8988T (cell line): ENCODE results near the gene KCNK18.
A peak's percentile ranks its signal among the peaks of the same experiment; 100 is the strongest.

Source experiments
- DNase-seq: peaks from one replicate; pipeline ENCODE4 v3.0.0; 2011

The KCNK18 gene

DNA sequence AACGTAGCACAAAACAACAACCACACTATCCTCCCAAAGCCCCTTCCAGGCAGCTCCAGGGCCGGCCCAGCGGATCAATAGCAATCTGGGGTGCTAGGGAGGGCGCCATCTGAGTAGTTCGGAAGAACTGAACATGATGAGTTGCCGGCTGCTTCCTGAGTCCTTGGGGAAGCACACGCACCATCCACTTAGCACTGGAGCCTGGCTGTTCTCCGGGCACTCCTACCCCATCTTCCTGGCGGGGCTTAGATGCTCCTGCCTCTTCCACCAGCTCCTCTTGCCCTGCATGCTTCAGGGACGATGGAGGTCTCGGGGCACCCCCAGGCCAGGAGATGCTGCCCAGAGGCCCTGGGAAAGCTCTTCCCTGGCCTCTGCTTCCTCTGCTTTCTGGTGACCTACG, at the start of gene KCNK18:
Gene KCNK18 (plus strand): TSS at position 301 of the 400 bp plus-strand sequence. CDS start 0 bp downstream, at position 301.
- no peak for DNase-seq

DNA sequence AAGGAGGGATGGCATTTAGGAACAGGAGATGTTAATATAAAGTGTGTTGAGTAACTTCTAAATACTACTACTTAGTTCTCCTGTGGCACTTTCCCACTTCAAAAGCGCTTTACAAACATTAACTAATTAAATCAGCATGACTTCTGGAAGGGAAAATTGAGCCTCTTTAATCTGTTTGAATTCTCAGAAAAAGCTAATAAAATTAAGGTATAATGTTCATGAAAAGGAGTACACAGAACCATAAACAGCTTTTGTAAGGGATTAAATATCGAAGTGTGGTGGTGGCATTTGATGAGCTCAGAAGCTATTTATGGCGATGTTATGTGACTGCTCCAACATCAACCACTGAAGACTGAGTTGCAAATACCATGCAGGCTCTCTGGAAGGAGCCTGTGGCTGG, 49.0 kb upstream of the KCNK18 start:
- DNase-seq, result no peak

DNA sequence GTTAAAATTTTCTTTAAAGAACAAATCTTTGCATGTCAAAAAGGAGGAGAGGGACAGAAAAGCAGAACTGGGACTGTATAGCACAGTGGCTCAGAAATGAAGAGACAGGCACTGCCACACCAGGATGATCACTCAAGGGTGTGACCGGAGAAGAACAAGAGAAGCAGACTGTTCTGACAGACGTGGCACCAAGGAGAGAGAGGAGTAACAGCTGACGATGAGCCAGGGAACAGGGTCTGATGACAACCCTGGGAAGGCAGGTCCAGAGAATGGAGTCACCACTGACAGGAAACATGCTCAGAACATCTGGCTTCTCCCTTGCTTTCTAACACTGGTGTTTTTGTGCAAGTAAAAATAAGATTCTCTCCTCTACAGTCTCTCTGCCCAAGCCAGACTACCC, 44.6 kb upstream of the KCNK18 start:
- DNase-seq, result no peak

DNA sequence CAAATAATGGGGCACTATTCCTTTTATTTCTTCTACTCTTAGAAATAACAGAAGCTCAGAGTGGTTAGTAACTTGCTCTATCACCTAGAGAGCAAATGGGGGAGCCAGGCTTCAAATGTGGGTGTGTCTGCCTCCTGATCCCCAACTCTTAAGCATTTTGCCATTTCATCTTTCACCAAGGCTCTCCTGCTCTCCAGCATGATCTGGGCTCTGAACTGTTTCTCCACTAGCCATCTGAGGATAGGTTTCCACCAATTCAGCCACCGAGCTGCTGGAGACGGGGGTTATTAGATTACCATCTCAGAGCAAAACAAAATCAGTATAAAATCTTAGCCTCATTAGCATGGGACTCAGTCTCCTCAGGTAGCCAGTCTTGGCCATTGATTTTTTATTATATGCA, 39.0 kb upstream of the KCNK18 start:
- no peak for DNase-seq

GRCh38 chr10:117159390-117159789, 37.9 kb upstream of the KCNK18 start:
- DNase-seq, result no peak

DNA sequence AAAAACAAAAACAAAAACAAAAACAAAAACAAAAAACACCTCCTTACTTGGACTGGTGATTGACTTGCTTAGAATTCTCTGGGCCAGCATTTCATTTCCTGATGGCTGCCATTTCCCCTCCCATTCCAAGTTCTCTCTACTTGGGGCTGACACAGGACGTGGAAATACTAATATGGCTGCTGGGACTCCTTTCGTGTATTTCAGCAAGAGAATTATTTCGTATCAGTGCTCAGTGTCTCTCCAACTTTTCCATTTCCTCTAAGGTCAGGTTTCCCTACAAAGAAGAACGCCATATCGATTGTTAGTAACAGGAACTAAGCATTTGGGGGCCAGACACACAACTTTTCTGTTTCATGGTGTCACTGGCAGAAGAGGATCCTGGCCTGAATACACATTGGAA, 36.7 kb upstream of the KCNK18 start:
- DNase-seq, result no peak

DNA sequence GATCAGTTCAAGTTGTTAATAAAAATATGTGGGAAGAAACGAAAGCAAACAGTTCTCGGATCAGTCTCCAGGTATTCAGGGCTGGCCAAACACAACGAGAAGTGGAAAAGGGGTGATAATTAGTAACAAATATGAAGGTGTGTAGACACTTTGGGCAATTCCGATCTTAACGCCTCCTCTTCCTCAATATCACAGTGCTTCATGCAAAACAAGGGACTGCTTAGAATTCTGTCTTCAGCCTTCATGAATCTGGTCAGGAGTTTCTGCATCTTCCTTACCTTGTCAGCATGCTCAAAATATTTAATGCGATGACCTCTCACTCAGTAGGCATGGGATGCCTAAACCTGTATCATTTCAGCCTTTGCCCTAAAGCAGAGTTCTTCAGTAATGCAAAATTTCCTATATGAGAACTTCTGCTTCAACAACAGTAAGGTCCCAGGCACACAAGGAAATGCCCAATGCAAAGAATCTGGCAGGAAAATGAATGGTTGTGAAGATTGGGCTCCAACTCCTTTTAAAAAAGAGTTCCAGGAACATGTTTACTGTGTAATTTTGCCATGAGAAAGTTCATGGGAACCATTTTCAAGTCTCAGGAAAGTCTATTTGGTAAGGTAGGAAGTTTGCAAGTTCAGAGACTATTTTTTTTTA, 35.8 kb upstream of the KCNK18 start:
- no peak for DNase-seq

DNA sequence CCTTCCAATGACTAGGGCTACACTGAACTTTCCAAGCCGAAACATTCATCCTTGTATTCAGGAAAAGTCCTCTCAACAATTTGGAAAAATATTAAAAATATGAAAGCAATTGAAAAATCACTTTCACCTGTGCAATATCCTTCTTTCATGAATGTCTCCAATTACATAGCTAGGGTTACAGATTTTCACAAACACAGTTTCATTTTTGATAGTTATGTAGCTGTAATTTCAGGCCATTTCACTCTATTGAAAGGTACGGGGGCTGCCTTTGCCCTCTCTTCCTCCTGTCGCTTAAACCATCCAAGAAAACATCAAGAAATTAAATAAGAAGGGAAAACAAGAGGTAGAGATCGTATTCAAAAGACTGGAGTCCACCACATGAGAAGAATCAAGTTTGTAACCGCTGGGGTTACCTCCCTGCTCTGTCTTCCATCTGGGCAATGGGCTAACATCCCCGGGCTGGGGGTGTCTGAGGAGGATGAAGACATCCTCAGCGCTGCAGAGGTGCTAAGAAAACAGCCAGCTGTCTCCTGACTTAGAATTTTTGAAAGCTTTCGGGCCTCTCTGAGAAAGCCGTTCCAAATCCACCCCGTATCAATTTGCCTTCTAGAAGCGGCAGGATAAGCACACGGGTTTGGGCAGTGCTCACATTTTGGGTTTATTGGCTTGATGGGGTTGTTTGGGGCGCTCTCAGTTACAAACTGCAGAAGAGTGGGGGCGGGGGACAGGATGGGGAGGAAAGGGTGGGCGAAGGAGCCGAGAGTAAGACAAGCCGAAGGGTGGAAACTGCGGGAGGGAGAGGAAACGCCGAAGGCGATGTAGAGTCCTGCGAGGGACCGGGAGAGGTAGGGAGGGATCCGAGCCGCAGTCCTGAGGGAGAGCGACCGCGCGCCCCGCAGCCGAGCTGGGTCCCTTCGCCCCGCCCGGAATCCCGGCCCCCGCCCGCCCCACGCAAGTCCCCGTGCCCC, 34.9 kb upstream of the KCNK18 start:
- DNase-seq, result no peak

GRCh38 chr10:117163061-117163953, 34.0 kb upstream of the KCNK18 start:
- no peak for DNase-seq

- DNase-seq, result no peak
Observed at GRCh38 chr10:117163954-117164548, 33.2 kb upstream of the KCNK18 start.

GRCh38 chr10:117164592-117165537, 32.4 kb upstream of the KCNK18 start:
- DNase-seq, result no peak

- peak; percentile 98 for DNase-seq
Observed at GRCh38 chr10:117165538-117166417, 31.5 kb upstream of the KCNK18 start.

DNA sequence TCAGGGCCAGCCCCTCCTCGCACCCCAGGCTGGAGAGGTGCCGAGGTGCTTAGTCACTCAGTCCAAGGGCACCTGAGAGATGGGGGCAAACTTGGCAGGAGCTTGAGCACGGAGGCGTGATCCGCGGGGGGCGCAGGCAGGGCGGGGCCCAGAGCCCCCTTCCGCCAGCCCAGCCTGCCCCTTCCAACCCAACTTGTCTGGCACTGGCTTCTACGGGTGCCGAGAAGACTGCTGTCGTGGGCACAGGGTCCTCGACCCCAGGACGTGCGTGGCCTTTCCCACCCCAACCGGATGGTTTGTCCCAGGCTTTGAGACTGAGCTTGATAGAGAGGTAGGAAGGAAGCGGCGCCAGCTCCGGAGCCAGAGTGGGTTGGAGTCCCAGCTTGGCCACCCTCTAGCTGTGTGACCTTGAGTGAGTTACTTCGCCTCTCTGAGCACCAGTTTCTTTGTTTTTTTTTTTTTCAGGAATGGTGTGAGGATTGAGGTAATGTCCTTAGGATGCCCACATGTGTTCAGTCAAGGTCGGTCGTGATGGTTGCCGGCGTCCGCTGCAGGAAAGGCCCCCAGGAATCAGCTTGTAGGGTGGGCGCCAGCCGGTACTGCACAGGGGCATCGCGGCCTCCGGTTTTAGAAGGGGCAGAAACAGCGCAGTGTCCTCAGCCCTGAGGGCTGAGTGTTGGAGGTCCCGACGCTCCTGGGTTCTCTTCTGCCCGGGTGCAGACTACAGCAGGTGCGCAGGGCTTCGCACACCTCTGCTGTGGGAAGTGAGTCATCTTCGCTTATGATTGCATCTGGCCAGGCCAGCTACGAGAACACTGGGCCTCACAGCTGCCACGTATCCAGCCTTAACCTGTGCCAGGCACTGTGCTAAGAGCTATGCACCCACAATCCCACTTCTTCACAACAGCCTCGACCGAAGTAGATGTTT, 30.6 kb upstream of the KCNK18 start:
- no peak for DNase-seq

GRCh38 chr10:117167346-117167788, 29.9 kb upstream of the KCNK18 start:
- no peak for DNase-seq

DNA sequence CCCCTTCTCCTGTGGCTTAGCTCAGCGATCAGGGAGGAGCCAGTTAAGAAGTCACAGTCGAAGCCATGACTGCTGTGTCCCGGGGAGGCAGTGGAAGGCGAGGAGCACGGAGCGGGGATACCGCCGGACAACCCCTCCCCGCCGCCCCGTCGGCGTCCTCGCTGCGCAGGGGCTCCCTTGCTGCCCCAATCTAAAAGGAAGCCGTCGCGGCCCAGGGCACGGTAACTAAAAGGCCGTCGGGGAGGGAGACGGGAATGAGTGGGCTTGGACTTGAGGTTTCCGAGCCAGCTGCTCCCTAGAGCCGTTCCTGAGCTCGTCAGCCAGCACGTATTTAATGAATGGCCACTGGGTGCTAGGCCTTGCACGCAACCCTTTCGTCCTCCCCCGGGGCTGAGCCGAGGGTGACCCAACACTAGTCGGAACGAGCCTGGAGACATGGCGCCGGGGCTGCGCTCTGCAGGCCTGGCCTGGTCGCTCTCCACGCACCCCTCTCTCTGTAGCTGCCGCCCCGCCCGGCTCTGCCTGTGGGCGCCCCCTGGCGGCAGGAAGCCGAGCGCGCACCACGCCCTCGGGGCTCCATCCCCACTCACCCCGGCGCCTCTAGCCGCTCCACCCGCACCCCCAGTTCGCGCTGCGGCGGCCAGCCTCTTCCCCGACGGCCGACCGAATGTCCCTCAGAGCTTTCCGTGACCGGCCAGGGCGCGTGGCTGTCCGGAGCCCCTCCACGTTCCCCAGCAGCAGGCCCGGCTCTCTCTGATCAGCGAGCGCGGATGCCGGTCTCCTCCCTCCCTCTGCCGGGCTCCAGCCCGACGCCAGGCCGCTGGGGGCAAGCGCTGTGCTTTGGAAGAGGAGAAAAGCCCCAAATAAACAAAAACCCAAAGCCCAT, 29.3 kb upstream of the KCNK18 start:
- DNase-seq, result peak; percentile 94

DNA sequence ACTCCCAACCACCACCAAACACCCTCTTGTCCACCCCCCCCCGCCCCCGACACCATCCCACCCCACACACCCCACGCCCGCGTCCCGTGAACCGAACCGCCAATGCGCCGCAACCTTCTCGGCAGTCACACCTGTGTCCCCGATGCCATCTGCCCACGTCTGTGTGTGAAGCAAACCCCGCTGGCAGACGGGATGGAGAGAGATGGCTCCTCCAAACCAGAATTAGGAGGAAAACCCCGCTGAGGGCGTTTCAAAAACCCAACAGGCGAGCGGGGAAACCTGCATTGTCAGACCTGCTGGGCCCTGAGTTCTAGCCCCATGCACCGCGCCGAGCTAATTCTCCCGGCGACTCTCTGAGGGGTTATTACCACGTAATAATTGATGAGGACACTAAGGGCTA, 28.6 kb upstream of the KCNK18 start:
- DNase-seq, result no peak

- DNase-seq, result no peak
Observed at GRCh38 chr10:117169480-117169879, 27.8 kb upstream of the KCNK18 start.

GRCh38 chr10:117170244-117170643, 27.0 kb upstream of the KCNK18 start:
- no peak for DNase-seq
